Astrocyte of the cerebellum (primary cell): ENCODE data around the gene TAF4B.
"Not testable (repeated sequence)": the region's sequence is repeated elsewhere in the genome, so short reads cannot be mapped to it uniquely, and the experiment has no call there.

ENCODE experiments used
- DNase-seq: peaks from one replicate; pipeline ENCODE4 v3.0.0-alpha.2; 2011; ENCODE audit warnings: low read depth
- H3K4me3 ChIP-seq: 2 replicates; pipeline ENCODE4 v1.5.1; 2011; ENCODE audit warnings: mild to moderate bottlenecking, low read depth, low read length, moderate library complexity
- CTCF ChIP-seq: IDR thresholded peaks from 2 replicates; pipeline ENCODE4 v1.5.1; 2012; ENCODE audit warnings: low read length, low read depth, moderate library complexity, mild to moderate bottlenecking; ENCODE audit errors: missing control alignments
- in situ Hi-C: cut with HindIII; loops from 2 replicates; pipeline ENCODE4 v1.10.0; 2017; ENCODE audit warnings: low sequenced_read_pairs

Gene TAF4B

GRCh38 chr18:26258711-26259110 lies 32.5 kb downstream of the TAF4B start:
- no peak overlapping the region for H3K4me3 ChIP-seq
- in situ Hi-C loops, result no loop called here
- DNase-seq, result no peak
- TF ChIP-seq CTCF, result no peak

GRCh38 chr18:26259416-26259815 lies 33.2 kb downstream of the TAF4B start:
- in situ Hi-C loops, H3K4me3 ChIP-seq, DNase-seq: not testable (repeated sequence)

GRCh38 chr18:26262156-26262555 lies 35.9 kb downstream of the TAF4B start:
- DNase-seq, result no peak
- no peak overlapping the region for H3K4me3 ChIP-seq
- in situ Hi-C loops, result no loop called here
- TF ChIP-seq CTCF, result no peak

- no peak for TF ChIP-seq CTCF
- H3K4me3 ChIP-seq, result no peak overlapping the region
- in situ Hi-C loops, result no loop called here
- DNase-seq, result no peak
Measured at GRCh38 chr18:26267357-26267930, 41.2 kb downstream of the TAF4B start.

- no peak for TF ChIP-seq CTCF
- in situ Hi-C loops, result no loop called here
- no peak for DNase-seq
- no peak overlapping the region for H3K4me3 ChIP-seq
Measured at GRCh38 chr18:26268454-26268853, 42.2 kb downstream of the TAF4B start.

GRCh38 chr18:26271917-26272549 lies 45.8 kb downstream of the TAF4B start:
- in situ Hi-C loops, result no loop called here
- TF ChIP-seq CTCF, result no peak
- no peak for DNase-seq
- no peak overlapping the region for H3K4me3 ChIP-seq

- TF ChIP-seq CTCF, result no peak
Measured at GRCh38 chr18:26277374-26277773, 51.1 kb downstream of the TAF4B start.

More at GRCh38 chr18:26277374-26277773, 51.1 kb downstream of the TAF4B start:
- H3K4me3 ChIP-seq, result no peak overlapping the region
- DNase-seq, result no peak
- in situ Hi-C loops, result no loop called here
